HG03354 (cell line): ENCODE results near the gene GRP.

Source experiments
- ATAC-seq: cut with Tn5 transposase; IDR thresholded peaks from one replicate; pipeline ENCODE4 v1.9.1; 2021; ENCODE audit warnings: mild to moderate bottlenecking; ENCODE audit not compliant: unreplicated experiment, poor library complexity, severe bottlenecking

GRP gene

DNA sequence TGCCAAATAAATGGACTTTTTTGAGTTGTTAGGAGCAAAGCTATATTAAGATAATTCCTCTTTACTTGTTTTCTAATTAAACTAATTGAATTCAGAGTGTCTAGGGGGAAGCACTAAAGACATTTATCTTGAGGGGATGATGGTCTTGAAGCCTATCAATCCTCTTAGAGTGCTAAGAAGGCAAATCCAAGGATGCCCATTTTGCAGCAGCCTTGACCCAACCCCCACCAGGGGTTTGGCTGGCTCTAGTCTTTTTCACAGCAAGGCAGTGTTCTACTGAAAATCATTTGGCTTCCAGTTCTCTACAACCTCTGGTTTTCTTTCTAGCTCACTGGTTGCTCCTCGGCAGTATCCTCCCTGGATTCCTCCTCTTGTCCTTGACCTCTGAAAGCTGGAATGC lies 59.8 kb downstream of the GRP start:
- no peak for ATAC-seq
